AML-193 (cell line): ENCODE results near the gene TAX1BP1.
"Not testable (repeated sequence)": the region's sequence is repeated elsewhere in the genome, so short reads cannot be mapped to it uniquely, and the experiment has no call there.

Experiments
- DNase-seq, 2 experiments: peaks; one replicate each; lab custom pipeline; 2025; lab: John Stamatoyannopoulos, UW

The TAX1BP1 gene

DNA sequence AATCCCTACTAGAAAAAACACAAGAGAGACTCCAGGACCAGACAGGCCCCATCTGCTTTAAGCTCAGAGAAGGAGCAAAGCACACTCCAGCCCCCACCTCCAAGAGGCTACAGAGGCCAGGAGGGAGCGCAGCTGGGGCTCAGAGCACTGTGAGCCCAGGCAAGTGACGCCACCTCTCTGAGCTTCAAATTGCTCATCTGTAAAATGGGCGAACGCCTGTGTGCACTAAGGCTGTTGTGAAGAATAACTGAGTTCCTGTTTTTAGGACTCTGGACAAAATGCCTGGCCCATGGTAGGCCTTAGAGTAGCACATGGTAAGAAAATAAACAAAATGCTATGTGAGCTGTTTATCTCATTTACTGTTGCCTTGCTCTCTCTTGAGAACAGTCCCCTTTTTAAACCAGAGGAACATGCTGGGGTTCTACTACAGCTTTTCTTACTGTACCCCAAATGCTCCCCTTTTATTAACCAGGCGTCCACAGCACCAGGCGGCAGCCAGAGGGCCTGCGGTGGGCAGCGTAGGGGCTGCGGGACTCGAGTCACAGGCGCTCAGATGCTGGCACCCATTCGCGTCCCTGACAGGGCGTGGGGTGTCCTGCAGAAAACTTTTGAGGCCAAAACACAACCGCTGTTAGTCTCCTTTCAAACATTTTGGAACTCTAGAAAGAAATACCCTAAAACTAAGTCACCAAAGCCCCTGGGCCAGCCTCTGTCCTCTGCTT lies 103.8 kb downstream of the TAX1BP1 start:
- DNase-seq = no peak

GRCh38 chr7:27846388-27846787 lies 106.4 kb downstream of the TAX1BP1 start:
- DNase-seq = no peak

- no peak for DNase-seq
Measured at GRCh38 chr7:27850531-27850930, 110.6 kb downstream of the TAX1BP1 start.

DNA sequence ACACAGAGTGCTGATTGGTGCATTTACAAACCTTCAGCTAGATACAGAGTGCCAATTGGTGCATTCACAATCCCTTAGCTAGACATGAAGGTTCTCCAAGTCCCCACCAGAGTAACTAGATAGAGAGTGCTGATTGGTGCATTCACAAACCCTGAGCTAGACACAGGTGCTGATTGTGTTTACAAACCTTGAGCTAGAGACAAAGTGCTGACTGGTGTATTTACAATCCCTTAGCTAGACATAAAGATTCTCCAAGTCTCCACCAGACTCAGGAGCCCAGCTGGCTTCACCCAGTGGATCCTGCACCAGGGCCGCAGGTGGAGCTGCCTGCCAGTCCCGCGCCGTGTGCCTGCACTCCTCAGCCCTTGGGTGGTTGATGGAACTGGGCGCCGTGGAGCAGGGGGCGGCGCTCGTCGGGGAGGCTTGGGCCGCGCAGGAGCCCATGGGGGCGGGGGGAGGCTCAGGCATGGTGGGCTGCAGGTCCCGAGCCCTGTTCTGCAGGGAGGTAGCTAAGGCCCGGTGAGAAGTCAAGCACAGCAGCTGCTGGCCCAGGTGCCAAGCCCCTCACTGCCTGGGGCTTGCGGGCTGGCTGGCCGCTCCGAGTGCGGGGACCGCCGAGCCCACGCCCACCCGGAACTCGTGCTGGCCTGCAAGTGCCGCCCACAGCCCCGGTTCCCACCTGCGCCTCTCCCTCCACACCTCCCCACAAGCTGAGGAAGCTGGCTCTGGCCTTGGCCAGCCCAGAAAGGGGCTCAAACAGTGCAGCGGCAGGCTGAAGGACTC lies 116.9 kb downstream of the TAX1BP1 start:
- not testable (repeated sequence) for DNase-seq

DNA sequence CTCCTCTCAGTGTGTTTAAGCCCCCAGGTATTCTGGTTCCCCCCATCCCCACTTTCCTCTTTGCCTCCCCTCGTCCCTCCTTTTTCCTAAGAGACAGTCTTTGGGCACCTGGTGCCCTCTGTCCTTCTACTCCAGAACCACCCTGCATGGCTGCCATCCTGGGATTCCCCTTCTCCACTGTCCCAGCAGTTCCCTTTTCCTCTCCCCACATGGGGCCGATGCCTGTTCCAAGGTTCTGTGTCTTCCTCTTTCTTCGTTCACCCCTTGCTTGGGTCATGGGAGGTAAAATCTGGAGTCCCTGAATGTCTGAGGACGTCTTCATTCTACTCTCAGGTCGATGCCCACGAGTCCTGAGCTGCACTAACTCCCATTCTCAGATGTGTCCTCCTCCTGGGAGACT lies 120.8 kb downstream of the TAX1BP1 start:
- no peak for DNase-seq

DNA sequence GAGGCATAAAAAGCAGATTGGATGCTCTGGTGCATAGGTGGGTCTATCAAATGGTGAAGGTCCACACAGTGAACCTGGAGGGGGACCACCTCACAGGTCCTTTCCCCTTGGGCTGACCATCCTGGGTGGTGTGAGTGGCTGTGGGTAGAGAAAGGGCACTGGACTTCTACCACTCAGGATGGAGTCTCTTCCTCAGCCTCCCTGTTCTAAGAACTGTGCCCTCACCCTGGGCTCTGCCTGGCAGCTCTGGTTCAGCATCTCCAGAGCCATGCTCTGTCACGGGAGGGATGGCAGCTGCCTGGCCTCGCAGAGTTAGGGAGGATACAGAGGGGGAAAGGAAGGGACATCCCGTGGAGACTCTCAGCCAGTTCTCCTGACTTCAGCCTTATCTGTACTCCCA lies 121.8 kb downstream of the TAX1BP1 start:
- no peak for DNase-seq

DNA sequence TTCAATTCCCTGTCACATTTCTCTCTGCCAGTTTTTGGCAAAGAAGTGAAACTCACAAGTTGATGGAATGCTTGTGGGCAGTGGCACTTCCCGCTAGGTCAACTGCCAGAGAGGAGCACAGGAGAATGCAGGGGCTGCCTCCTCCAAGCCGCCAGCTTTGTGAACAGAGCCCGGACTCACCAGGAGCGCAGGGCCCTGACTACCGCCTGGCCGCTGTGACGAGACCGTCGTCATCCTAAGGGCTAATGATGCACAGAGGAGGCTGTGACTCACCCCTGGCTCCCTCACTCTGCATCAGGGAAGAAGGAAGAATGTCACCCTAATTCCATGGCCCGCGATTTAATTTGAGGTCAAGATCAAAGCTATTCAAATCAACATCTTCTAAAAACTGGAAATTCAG lies 123.9 kb downstream of the TAX1BP1 start:
- no peak for DNase-seq

DNA sequence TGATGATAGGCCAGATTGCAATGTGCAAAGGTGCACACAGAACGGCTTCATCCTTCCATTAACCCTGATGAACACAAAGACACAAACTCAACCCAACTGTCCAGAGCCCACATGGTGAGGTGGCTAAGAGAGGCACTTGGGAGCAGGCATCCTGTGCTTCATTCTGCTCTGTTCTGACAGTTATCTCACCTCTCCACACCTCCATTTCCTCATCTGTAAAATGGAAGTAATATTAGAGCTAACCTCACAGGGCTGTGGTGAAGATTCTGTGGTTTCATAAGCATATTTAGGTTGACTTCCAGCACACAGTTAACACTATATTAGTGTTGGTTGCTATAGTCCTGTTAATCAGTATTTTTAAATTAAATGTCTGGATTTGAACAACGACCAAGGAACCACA lies 126.3 kb downstream of the TAX1BP1 start:
- DNase-seq = no peak

- DNase-seq = no peak
Measured at GRCh38 chr7:27866828-27867672, 127.1 kb downstream of the TAX1BP1 start.

DNA sequence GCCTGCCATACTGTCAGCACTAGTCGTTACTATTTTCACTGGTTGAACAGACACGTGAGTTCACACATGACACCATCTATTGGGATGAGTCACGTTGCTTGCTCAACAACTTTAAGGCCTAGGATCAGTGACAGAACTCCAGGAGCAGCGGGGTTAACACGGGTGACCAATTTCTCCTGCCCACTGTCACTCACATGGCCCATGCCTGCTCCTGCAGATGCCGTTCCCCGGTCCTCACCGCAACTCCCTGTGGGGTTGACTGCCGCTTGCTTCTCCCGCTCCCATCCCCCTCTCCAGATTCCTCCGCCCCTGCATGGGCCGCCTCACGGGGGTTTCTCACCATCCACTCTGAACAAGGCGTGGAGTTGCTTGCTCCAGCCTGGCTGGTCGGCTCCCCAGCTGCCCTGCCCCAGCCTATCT lies 128.2 kb downstream of the TAX1BP1 start:
- DNase-seq = no peak

DNA sequence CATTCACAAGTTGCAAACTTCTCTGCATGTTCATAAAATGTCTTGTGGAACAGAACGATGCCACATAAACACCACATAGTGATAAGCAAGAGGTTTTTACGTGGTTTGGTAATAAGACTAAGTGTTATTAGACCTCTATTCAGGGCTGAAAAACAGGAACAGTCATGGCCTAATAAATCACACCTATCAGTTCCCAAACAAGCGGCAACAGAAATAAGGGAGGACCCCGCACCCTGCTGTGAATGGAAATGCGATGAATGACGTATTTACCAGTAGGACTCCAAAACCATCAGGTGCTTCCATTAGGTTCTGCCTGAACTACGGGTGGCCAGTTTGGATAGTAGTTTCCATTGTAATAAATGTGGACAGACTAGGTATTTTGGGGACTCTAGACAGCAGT lies 129.1 kb downstream of the TAX1BP1 start:
- no peak for DNase-seq

DNA sequence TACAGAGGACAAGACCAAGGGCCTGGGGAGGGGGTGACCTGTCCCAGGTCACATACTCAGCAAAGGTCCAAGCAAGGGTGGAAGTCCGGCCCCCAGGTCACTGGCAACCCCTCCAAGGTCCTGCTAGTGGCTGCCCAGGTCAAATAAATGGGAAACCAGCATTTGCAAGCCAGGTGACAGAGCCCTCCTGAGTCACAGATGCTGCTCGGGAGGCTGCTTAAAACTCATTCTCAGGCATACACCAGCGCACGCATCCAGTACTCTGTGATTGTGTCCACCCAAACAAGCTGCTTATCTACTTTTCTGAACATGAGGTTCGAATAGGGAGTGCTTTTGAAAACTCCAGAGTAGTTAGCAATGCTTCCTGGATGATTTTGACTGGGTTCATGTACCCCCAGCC lies 130.6 kb downstream of the TAX1BP1 start:
- no peak for DNase-seq

- DNase-seq = no peak
Measured at GRCh38 chr7:27871086-27871485, 131.1 kb downstream of the TAX1BP1 start.

- DNase-seq = no peak
Measured at GRCh38 chr7:27871866-27872265, 131.9 kb downstream of the TAX1BP1 start.

- no peak for DNase-seq
Measured at GRCh38 chr7:27872356-27873275, 132.7 kb downstream of the TAX1BP1 start.

- no peak for DNase-seq
Measured at GRCh38 chr7:27873981-27874957, 134.3 kb downstream of the TAX1BP1 start.

GRCh38 chr7:27875061-27875460 lies 135.1 kb downstream of the TAX1BP1 start:
- DNase-seq = no peak

GRCh38 chr7:27875832-27876231 lies 135.9 kb downstream of the TAX1BP1 start:
- no peak for DNase-seq

DNA sequence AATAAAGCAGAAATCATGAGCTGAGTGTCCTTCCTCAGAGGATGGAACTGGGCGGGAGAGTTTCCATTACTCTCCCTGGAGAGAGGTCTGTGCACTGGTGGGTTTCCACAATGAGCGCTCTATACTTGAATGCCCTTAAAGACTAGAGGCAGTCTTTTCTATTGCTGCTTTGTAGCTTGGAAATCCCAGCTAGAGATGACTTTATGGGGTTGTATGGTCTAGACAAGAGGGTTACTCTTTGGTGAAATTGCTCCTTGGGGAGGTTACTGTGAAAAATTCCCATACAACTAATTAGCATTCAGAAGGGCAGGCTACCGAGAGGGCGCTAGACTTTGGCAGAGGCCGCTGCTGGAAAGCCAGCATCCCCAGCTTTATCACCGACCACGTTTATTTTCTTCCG lies 136.8 kb downstream of the TAX1BP1 start:
- no peak for DNase-seq
